ENCODE data around the gene COBL.

- TF ChIP-seq POLR2A (IDR thresholded peaks at IDR 0.05), result no peak
- TF ChIP-seq CTCF (IDR thresholded peaks at IDR 0.05), result no peak
Measured at GRCh38 chr7:51045319-51046102, 271.1 kb downstream of the COBL start.

Data from uterus (tissue), 2 donors.